K562 (cell line): ENCODE results near the gene SAMD3. TPM values are rescaled to one million over a fixed set of nuclear protein-coding genes. Genes with fewer than 3 reads are reported as not detected.

ENCODE experiments used
- ATAC-seq: fragments of 200-7000 bp; cut with Tn5 transposase; 3 replicates; pipeline ENCODE4 v1.9.1; 2020; ENCODE audit warnings: moderate library complexity
- BruUV-seq: library from RNA; stranded (reverse); fragments of 400-500 nt; replicated peaks from 2 replicates; lab custom pipeline; 2021; lab: Mats Ljungman, UMichigan
- CTCF ChIA-PET: fragments of 300-600 bp; formaldehyde crosslinking; extraction: SDS; loops from one replicate; lab custom pipeline; 2021; ENCODE audit warnings: low intra/inter-chr PET ratio; lab: Yijun Ruan, JAX
- POLR2A ChIA-PET: fragments of 300-600, 350-650 bp; sonication (Branson Sonifier 250); formaldehyde crosslinking; extraction: SDS; loops from one replicate; lab custom pipeline; 2021; ENCODE audit warnings: antibody characterized with exemption, inconsistent platforms; lab: Yijun Ruan, JAX
- DNase-seq, 4 experiments: peaks; one replicate each; pipeline versions ENCODE4 v3.0.0 to v3.0.0-alpha.2; 2011 to 2018; ENCODE audit warnings: low spot score in 3 of 4, mixed read lengths in 3 of 4; ENCODE audit errors: extremely low read depth in 1 of 4
- FAIRE-seq: peaks from 2 replicates; lab custom pipeline; 2011; peaks lifted over from hg19 to GRCh38; lab: Jason Lieb, UNC
- H2AFZ ChIP-seq: 2 replicates; pipeline ENCODE4 v1.6.0; 2011; ENCODE audit warnings: low read depth, low read length, control low read depth, inconsistent platforms
- H3K27ac ChIP-seq: fragments of 200-600 bp; 3 replicates; pipeline ENCODE4 v1.8.0; 2011; ENCODE audit warnings: low read depth, mild to moderate bottlenecking, control low read depth, inconsistent platforms, low read length, moderate library complexity, mixed read lengths; ENCODE audit errors: extremely low read depth
- H3K27me3 ChIP-seq, 2 experiments: fragments of 300-600 bp in 1 of 2; 2 replicates in 1 of 2; 3 replicates in 1 of 2; pipeline versions ENCODE4 v1.6.0 to v1.8.0; 2011; ENCODE audit warnings: inconsistent platforms in 2 of 2, low read length in 2 of 2, mild to moderate bottlenecking in 1 of 2, mixed read lengths in 1 of 2, moderate library complexity in 1 of 2; ENCODE audit not compliant: control insufficient read depth in 2 of 2, insufficient read depth in 2 of 2
- H3K36me3 ChIP-seq: fragments of 300-600 bp; 3 replicates; pipeline ENCODE4 v1.8.0; 2011; ENCODE audit warnings: mild to moderate bottlenecking, low read length, inconsistent platforms; ENCODE audit not compliant: control insufficient read depth, insufficient read depth
- H3K4me1 ChIP-seq, 2 experiments: fragments of 200-600 bp in 1 of 2; replicated peaks in 1 of 2; 2 replicates in 1 of 2; 3 replicates in 1 of 2; pipeline versions ENCODE4 v1.5.1 to v1.8.0; 2011; ENCODE audit warnings: inconsistent platforms in 2 of 2, low read length in 2 of 2, mild to moderate bottlenecking in 1 of 2, mixed read lengths in 1 of 2, moderate library complexity in 1 of 2; ENCODE audit not compliant: control insufficient read depth in 2 of 2, insufficient read depth in 2 of 2
- H3K4me2 ChIP-seq: 2 replicates; pipeline ENCODE4 v1.6.1; 2011; ENCODE audit warnings: low read length, control low read depth, inconsistent platforms, mixed read lengths; ENCODE audit not compliant: insufficient read depth
- H3K4me3 ChIP-seq: fragments of 200-600 bp; sonication (generic), shearing (Covaris generic); 2 replicates; pipeline ENCODE4 v1.5.1; 2016; ENCODE audit warnings: control low read depth, inconsistent platforms
- H3K79me2 ChIP-seq: fragments of 200-600 bp; 3 replicates; pipeline ENCODE4 v1.8.0; 2011; ENCODE audit warnings: low read length, inconsistent platforms; ENCODE audit not compliant: control insufficient read depth, insufficient read depth
- H3K9ac ChIP-seq, 2 experiments: 2 replicates each; pipeline versions ENCODE4 v1.6.0 to v1.6.1; 2011; ENCODE audit warnings: low read depth in 2 of 2, low read length in 2 of 2, control low read depth in 1 of 2, inconsistent platforms in 1 of 2, mild to moderate bottlenecking in 1 of 2, mixed read lengths in 1 of 2; ENCODE audit not compliant: insufficient read depth in 1 of 2
- H3K9me1 ChIP-seq: one replicate; pipeline ENCODE4 v1.6.0; 2011; ENCODE audit warnings: inconsistent platforms, mild to moderate bottlenecking, low read length, moderate library complexity; ENCODE audit not compliant: control insufficient read depth, insufficient read depth
- H3K9me3 ChIP-seq: replicated peaks from 2 replicates; pipeline ENCODE4 v1.5.1; 2011; ENCODE audit warnings: low read depth, low read length, inconsistent platforms; ENCODE audit not compliant: control insufficient read depth, insufficient read depth
- H4K20me1 ChIP-seq: replicated peaks from 2 replicates; pipeline ENCODE4 v1.6.1; 2011; ENCODE audit warnings: low read length, inconsistent platforms, mixed read lengths; ENCODE audit not compliant: control insufficient read depth, insufficient read depth
- ARID1B ChIP-seq: fragments of 450-650 bp; IDR thresholded peaks from 2 replicates; pipeline ENCODE4 v1.6.1; 2016; ENCODE audit warnings: antibody characterized with exemption, mild to moderate bottlenecking, inconsistent platforms
- CAMTA2 ChIP-seq: fragments of 250-450 bp; sonication (Bioruptor Pico); conservative IDR thresholded peaks from 2 replicates; pipeline ENCODE4 v1.5.1; 2022
- CBFA2T2 ChIP-seq: fragments of 450-650 bp; conservative IDR thresholded peaks from 2 replicates; pipeline ENCODE4 v1.6.1; 2017; ENCODE audit warnings: mild to moderate bottlenecking
- RBFOX2 ChIP-seq: fragments of 200-400 bp; formaldehyde crosslinking; IDR thresholded peaks from 2 replicates; pipeline ENCODE4 v1.6.1; 2017; ENCODE audit warnings: low read depth, mild to moderate bottlenecking, low read length, moderate library complexity
- SIRT6 ChIP-seq: IDR thresholded peaks from one replicate; pipeline ENCODE4 v1.6.1; 2012; ENCODE audit warnings: low read depth, mild to moderate bottlenecking, control low read depth, inconsistent platforms, low read length, moderate library complexity
- SMARCB1 ChIP-seq: IDR thresholded peaks from 2 replicates; pipeline ENCODE4 v1.6.1; 2011; ENCODE audit warnings: improper control_type of control experiment, low read depth; ENCODE audit not compliant: insufficient read length
- SP1 ChIP-seq: sonication (generic); formaldehyde crosslinking; IDR thresholded peaks from 2 replicates; pipeline ENCODE4 v1.8.1; 2022; ENCODE audit warnings: mild to moderate bottlenecking, missing genetic modification reagents
- TAF7 ChIP-seq: fragments of 450-650 bp; IDR thresholded peaks from 2 replicates; pipeline ENCODE4 v1.6.1; 2016; ENCODE audit warnings: missing genetic modification characterization, missing compliant biosample characterization
- ZNF561 ChIP-seq: fragments of 450-650 bp; formaldehyde crosslinking; conservative IDR thresholded peaks from 2 replicates; pipeline ENCODE4 v1.4.0; 2020; ENCODE audit warnings: mild to moderate bottlenecking, moderate library complexity
- WGBS: fragments of 100-300 bp; shearing (Covaris generic); methylation state at CpG from one replicate; pipeline ENCODE4 v1.1.6; 2016; ENCODE audit warnings: low coverage, mixed read lengths; ENCODE audit not compliant: insufficient coverage; ENCODE audit errors: missing lambda C conversion rate; 5-methylcytosine and 5-hydroxymethylcytosine counted together
- in situ Hi-C: fragments of 300-500 bp; cut with MboI; formaldehyde crosslinking; loops from 4 replicates; pipeline ENCODE4 v1.15.0; 2018; ENCODE audit warnings: inconsistent platforms, mixed read lengths
- intact Hi-C: fragments of 100-400 bp; cut with micrococcal nuclease; formaldehyde crosslinking; loops from 2 replicates; pipeline ENCODE4 v1.14.2; 2022
- polyA plus RNA-seq, 8 experiments: library from polyadenylated mRNA; depleted of rRNA in 4 of 8; stranded (reverse) in 5 of 8; unstranded in 3 of 8; fragments of >200 nt; fragmentation: Nextera tagmentation in 2 of 8; fragmentation: Illumina TruSeq in 1 of 8; extraction: Ambion mirVana in 2 of 8; extraction: Trizol in 1 of 8; gene quantifications; 2 replicates each; pipeline versions ENCODE4 v1.2.1 to v1.2.3, GENCODE V29; 2011 to 2014; ENCODE audit warnings: inconsistent platforms in 1 of 8, missing spikeins in 1 of 8
- total RNA-seq, 7 experiments: library from RNA; depleted of rRNA in 6 of 7; stranded (reverse); fragments of >200 nt in 6 of 7; fragmentation: Illumina TruSeq in 2 of 7; extraction: Trizol in 2 of 7; gene quantifications; 2 replicates each; pipeline versions ENCODE4 v1.2.1 to v1.2.3, GENCODE V29; 2011 to 2021; ENCODE audit warnings: low replicate concordance in 1 of 7
- TF ChIP-seq, protein P1 (sequence below): fragments of 450-650 bp; formaldehyde crosslinking; IDR thresholded peaks from 2 replicates; pipeline ENCODE4 v1.4.0; 2020; ENCODE audit warnings: mild to moderate bottlenecking, moderate library complexity
- TF ChIP-seq, protein P2 (sequence below): fragments of 200-800 bp; sonication (Bioruptor generic); IDR thresholded peaks from 2 replicates; pipeline ENCODE4 v1.6.1; 2016; ENCODE audit warnings: missing genetic modification characterization, missing compliant biosample characterization
- TF ChIP-seq, protein P3 (sequence below), 2 experiments: fragments of 150-350 bp in 1 of 2; IDR thresholded peaks; 2 replicates each; pipeline ENCODE4 v1.6.1; 2012 to 2016; ENCODE audit warnings: low read depth in 2 of 2, low read length in 2 of 2, mild to moderate bottlenecking in 1 of 2, moderate library complexity in 1 of 2

The SAMD3 gene
- total and polyA plus RNA-seq, 9 of the 15 experiments (the other 6 are each of a cell fraction or from before 2014, with no cell fraction given) = 0.03 to 0.21 (median 0.18) TPM; not detected in 5

DNA sequence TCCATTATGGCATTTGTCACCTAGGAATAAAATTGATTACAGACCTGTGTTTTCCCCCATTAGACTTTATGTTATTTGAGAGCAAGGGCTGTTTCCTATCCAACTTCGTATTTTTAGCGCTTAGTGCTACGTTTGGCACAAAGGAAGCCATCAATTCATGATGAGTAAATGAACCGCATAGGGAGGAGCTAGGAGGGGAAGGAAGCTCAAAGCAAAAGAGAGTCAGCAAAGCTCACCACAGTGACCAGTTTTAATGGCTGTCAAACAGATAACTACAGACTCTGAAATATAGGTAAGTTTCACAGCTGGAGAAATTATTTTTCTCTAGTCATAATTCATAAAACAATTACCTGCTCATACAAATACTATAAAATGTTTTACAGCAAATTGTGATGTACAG is 6.9 kb upstream of the SAMD3 start:
- Histone ChIP-seq H3K4me2 (no peak overlapping the region), H3K4me3 (no peak overlapping the region), H3K9me1 (no peaks in the 10 kb centered on the region), H2AFZ (no peak overlapping the region)
- ATAC-seq = no peak; the same call in 2 of the 3 replicates
- TF ChIP-seq CBFA2T2 (no peak), SIRT6 (no peak), RBFOX2 (no peak), ZNF561 (no peak), TAF7 (tag) (no peak), CAMTA2 (CRISPR knock-in tag) (no peak), SP1 (CRISPR knock-in tag) (no peak), ARID1B (no peak), SMARCB1 (no peak)
- TF ChIP-seq, protein P1, sequence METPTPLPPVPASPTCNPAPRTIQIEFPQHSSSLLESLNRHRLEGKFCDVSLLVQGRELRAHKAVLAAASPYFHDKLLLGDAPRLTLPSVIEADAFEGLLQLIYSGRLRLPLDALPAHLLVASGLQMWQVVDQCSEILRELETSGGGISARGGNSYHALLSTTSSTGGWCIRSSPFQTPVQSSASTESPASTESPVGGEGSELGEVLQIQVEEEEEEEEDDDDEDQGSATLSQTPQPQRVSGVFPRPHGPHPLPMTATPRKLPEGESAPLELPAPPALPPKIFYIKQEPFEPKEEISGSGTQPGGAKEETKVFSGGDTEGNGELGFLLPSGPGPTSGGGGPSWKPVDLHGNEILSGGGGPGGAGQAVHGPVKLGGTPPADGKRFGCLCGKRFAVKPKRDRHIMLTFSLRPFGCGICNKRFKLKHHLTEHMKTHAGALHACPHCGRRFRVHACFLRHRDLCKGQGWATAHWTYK (CRISPR knock-in tag) = no peak
- TF ChIP-seq, protein P2, sequence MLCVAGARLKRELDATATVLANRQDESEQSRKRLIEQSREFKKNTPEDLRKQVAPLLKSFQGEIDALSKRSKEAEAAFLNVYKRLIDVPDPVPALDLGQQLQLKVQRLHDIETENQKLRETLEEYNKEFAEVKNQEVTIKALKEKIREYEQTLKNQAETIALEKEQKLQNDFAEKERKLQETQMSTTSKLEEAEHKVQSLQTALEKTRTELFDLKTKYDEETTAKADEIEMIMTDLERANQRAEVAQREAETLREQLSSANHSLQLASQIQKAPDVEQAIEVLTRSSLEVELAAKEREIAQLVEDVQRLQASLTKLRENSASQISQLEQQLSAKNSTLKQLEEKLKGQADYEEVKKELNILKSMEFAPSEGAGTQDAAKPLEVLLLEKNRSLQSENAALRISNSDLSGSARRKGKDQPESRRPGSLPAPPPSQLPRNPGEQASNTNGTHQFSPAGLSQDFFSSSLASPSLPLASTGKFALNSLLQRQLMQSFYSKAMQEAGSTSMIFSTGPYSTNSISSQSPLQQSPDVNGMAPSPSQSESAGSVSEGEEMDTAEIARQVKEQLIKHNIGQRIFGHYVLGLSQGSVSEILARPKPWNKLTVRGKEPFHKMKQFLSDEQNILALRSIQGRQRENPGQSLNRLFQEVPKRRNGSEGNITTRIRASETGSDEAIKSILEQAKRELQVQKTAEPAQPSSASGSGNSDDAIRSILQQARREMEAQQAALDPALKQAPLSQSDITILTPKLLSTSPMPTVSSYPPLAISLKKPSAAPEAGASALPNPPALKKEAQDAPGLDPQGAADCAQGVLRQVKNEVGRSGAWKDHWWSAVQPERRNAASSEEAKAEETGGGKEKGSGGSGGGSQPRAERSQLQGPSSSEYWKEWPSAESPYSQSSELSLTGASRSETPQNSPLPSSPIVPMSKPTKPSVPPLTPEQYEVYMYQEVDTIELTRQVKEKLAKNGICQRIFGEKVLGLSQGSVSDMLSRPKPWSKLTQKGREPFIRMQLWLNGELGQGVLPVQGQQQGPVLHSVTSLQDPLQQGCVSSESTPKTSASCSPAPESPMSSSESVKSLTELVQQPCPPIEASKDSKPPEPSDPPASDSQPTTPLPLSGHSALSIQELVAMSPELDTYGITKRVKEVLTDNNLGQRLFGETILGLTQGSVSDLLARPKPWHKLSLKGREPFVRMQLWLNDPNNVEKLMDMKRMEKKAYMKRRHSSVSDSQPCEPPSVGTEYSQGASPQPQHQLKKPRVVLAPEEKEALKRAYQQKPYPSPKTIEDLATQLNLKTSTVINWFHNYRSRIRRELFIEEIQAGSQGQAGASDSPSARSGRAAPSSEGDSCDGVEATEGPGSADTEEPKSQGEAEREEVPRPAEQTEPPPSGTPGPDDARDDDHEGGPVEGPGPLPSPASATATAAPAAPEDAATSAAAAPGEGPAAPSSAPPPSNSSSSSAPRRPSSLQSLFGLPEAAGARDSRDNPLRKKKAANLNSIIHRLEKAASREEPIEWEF (CRISPR knock-in tag) = no peak
- TF ChIP-seq, protein P3, sequence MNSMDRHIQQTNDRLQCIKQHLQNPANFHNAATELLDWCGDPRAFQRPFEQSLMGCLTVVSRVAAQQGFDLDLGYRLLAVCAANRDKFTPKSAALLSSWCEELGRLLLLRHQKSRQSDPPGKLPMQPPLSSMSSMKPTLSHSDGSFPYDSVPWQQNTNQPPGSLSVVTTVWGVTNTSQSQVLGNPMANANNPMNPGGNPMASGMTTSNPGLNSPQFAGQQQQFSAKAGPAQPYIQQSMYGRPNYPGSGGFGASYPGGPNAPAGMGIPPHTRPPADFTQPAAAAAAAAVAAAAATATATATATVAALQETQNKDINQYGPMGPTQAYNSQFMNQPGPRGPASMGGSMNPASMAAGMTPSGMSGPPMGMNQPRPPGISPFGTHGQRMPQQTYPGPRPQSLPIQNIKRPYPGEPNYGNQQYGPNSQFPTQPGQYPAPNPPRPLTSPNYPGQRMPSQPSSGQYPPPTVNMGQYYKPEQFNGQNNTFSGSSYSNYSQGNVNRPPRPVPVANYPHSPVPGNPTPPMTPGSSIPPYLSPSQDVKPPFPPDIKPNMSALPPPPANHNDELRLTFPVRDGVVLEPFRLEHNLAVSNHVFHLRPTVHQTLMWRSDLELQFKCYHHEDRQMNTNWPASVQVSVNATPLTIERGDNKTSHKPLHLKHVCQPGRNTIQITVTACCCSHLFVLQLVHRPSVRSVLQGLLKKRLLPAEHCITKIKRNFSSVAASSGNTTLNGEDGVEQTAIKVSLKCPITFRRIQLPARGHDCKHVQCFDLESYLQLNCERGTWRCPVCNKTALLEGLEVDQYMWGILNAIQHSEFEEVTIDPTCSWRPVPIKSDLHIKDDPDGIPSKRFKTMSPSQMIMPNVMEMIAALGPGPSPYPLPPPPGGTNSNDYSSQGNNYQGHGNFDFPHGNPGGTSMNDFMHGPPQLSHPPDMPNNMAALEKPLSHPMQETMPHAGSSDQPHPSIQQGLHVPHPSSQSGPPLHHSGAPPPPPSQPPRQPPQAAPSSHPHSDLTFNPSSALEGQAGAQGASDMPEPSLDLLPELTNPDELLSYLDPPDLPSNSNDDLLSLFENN (IDR thresholded peaks at IDR 0.05; ENCODE audit: low read depth in 2 of 2, low read length in 2 of 2) = no peak
- TF ChIP-seq, all 486 proteins: peak for 0
- ChIA-PET CTCF (no interaction called here), POLR2A (interaction anchor here (0.5 to 0.7 kb wide), 2 partner anchors 53 to 161 kb away, joined by 3 read pairs; no protein-coding TSS in a partner anchor)
- FAIRE-seq (no peak), DNase-seq (no peak)
- Histone ChIP-seq H3K9me3 (no peaks in the 10 kb centered on the region; the same call in 1 of the 2 replicates), H3K27ac (no peak overlapping the region), H3K27me3 (peaks cover 0 to 11% of the 10 kb centered on the region in 2 experiments; a peak in 1 of 5 replicates), H3K9ac (no peak overlapping the region), H4K20me1 (no peaks in the 10 kb centered on the region), H3K79me2 (no peaks in the 10 kb centered on the region), H3K36me3 (no peaks in the 10 kb centered on the region), H3K4me1 (no peaks in the 10 kb centered on the region)
- in situ Hi-C loops (no loop called here), intact Hi-C loops (no loop called here)
- 0% methylated on average over 4 of the region's 4 CpGs for WGBS
- no TSS peak for BruUV-seq
